Lower lobe of right lung (tissue), 2 donors: ENCODE results near the gene TYW3. TPM values are rescaled to one million over a fixed set of nuclear protein-coding genes. Genes with fewer than 3 reads are reported as not detected.
"Not testable (repeated sequence)": the region's sequence is repeated elsewhere in the genome, so short reads cannot be mapped to it uniquely, and the experiment has no call there.

Experiments
- ATAC-seq, 2 donors: fragments of 200-7000 bp; cut with Tn5 transposase; one replicate each; pipeline ENCODE4 v1.9.1; 2020 to 2022; ENCODE audit warnings: mild to moderate bottlenecking in 2 of 2, moderate library complexity in 2 of 2
- DNase-seq: peaks from one replicate; pipeline ENCODE4 v3.0.0-alpha.2; 2020
- H3K27ac ChIP-seq: fragments of 200-600 bp; one replicate; pipeline ENCODE4 v1.8.0; 2022
- H3K27me3 ChIP-seq: fragments of 200-600 bp; one replicate; pipeline ENCODE4 v1.8.0; 2022; ENCODE audit warnings: low read depth
- H3K36me3 ChIP-seq: fragments of 200-600 bp; one replicate; pipeline ENCODE4 v1.8.0; 2022; ENCODE audit warnings: mild to moderate bottlenecking
- H3K4me1 ChIP-seq: fragments of 200-600 bp; one replicate; pipeline ENCODE4 v1.8.0; 2022
- H3K4me3 ChIP-seq: fragments of 200-600 bp; one replicate; pipeline ENCODE4 v1.8.0; 2022; ENCODE audit warnings: mild to moderate bottlenecking
- H3K9me3 ChIP-seq: fragments of 200-600 bp; one replicate; pipeline ENCODE4 v1.8.0; 2022
- CTCF ChIP-seq: fragments of 200-600 bp; IDR thresholded peaks from one replicate; pipeline ENCODE4 v1.8.0; 2022; ENCODE audit warnings: antibody characterized with exemption, mild to moderate bottlenecking
- intact Hi-C: fragments of 100-400 bp; cut with DNase I; formaldehyde crosslinking; loops from one replicate; pipeline ENCODE4 v1.11.0; 2022
- total RNA-seq: library from RNA; stranded (reverse); fragmentation: NEBNext Ultra II Directional; extraction: Animal tissue kit (Norgen Biotek cat#: 25700); gene quantifications from one replicate; pipeline ENCODE4 v1.2.1, GENCODE V29; 2021
- donor health status: DM: no; HTN: yes; CAD: no; lungs with severe emphysema.

TYW3 gene
- total RNA-seq, 1 donor from 2014 or later, result 21.6 TPM

- Histone ChIP-seq H3K4me3 (no peak overlapping the region), H3K4me1 (no peaks in the 10 kb centered on the region), H3K27me3 (no peaks in the 10 kb centered on the region), H3K27ac (no peak overlapping the region), H3K9me3 (no peaks in the 10 kb centered on the region), H3K36me3 (peaks cover 85% of the 10 kb centered on the region)
- DNase-seq (no peak), ATAC-seq (no peak)
- no peak for TF ChIP-seq CTCF
- intact Hi-C loops, result no loop called here
These were observed 16.0 kb downstream of the TYW3 start for GRCh38 chr1:74748960-74749359.

GRCh38 chr1:74753104-74753503 lies 20.2 kb downstream of the TYW3 start:
- H3K9me3 ChIP-seq, result no peaks in the 10 kb centered on the region
- H3K4me1 ChIP-seq, result no peaks in the 10 kb centered on the region
- DNase-seq (no peak), ATAC-seq (no peak)
- no peak overlapping the region for H3K27ac ChIP-seq
- H3K36me3 ChIP-seq, result peaks cover 94% of the 10 kb centered on the region
- intact Hi-C loops, result no loop called here
- H3K4me3 ChIP-seq, result no peak overlapping the region
- no peaks in the 10 kb centered on the region for H3K27me3 ChIP-seq
- no peak for TF ChIP-seq CTCF

- ATAC-seq, result no peak
- Histone ChIP-seq H3K4me3 (no peak overlapping the region), H3K27ac (no peak overlapping the region)
These were observed 22.5 kb downstream of the TYW3 start for GRCh38 chr1:74755475-74755874.

GRCh38 chr1:74756650-74757049 lies 23.7 kb downstream of the TYW3 start:
- H3K36me3 ChIP-seq, result peaks cover 74% of the 10 kb centered on the region
- DNase-seq, H3K4me3 ChIP-seq, intact Hi-C loops, H3K27me3 ChIP-seq, H3K27ac ChIP-seq, H3K4me1 ChIP-seq, ATAC-seq, H3K9me3 ChIP-seq: not testable (repeated sequence)

More at GRCh38 chr1:74755475-74755874, 22.5 kb downstream of the TYW3 start:
- no peaks in the 10 kb centered on the region for H3K9me3 ChIP-seq
- peaks cover 75% of the 10 kb centered on the region for H3K36me3 ChIP-seq
- H3K4me1 ChIP-seq, result no peaks in the 10 kb centered on the region
- intact Hi-C loops, result no loop called here
- no peaks in the 10 kb centered on the region for H3K27me3 ChIP-seq
- DNase-seq, result no peak
- no peak for TF ChIP-seq CTCF

- peaks cover 49% of the 10 kb centered on the region for H3K36me3 ChIP-seq
These were observed 30.9 kb downstream of the TYW3 start for GRCh38 chr1:74763807-74764206.

GRCh38 chr1:74766579-74766978 lies 33.6 kb downstream of the TYW3 start:
- H3K27ac ChIP-seq, result no peak overlapping the region
- no peaks in the 10 kb centered on the region for H3K4me1 ChIP-seq
- H3K27me3 ChIP-seq, result no peaks in the 10 kb centered on the region
- ATAC-seq (no peak), DNase-seq (no peak)
- H3K36me3 ChIP-seq, result peaks cover 35% of the 10 kb centered on the region
- no peak for TF ChIP-seq CTCF
- no peaks in the 10 kb centered on the region for H3K9me3 ChIP-seq
- intact Hi-C loops, result no loop called here
- no peak overlapping the region for H3K4me3 ChIP-seq

More at GRCh38 chr1:74763807-74764206, 30.9 kb downstream of the TYW3 start:
- no peak for ATAC-seq
- Histone ChIP-seq H3K4me1 (no peaks in the 10 kb centered on the region), H3K27me3 (no peaks in the 10 kb centered on the region), H3K4me3 (no peak overlapping the region), H3K9me3 (no peaks in the 10 kb centered on the region), H3K27ac (no peak overlapping the region)
- DNase-seq, result no peak
- intact Hi-C loops, result no loop called here
- no peak for TF ChIP-seq CTCF
